ENCODE data around the gene MSH3. TPM values are rescaled to one million over a fixed set of nuclear protein-coding genes. Genes with fewer than 3 reads are reported as not detected.

Gene MSH3
- total RNA-seq, 1 experiment from 2014 or later = 12.9 TPM

DNA sequence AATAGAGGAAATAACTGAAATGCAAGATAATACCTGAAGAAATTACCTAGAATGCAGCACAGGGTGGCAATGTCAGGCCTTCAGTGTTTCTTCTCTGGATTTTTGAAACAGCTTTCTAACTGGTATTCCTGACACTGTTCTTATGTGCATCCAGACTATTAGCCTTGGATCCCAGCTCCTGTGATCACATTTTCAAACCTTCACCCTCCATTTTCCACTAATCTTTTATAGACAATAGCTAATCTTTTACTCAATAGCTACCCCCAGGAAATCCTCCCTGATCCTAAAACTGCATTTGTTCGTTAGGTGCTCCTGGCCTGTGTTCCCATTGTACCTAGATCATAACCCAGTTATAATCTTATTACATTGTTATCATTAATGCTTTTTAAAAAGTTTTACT is 101.8 kb downstream of the MSH3 start:
- Histone ChIP-seq H3K36me3 (no peaks in the 10 kb centered on the region), H3K27me3 (replicated peaks) (no peaks in the 10 kb centered on the region), H3K27ac (no peak overlapping the region), H3K4me3 (no peak overlapping the region), H3K9me3 (replicated peaks) (no peaks in the 10 kb centered on the region), H3K4me1 (replicated peaks) (peaks cover 14% of the 10 kb centered on the region)
- no peak for DNase-seq (ENCODE audit: low read depth in 1 of 2, low spot score in 2 of 2)

DNA sequence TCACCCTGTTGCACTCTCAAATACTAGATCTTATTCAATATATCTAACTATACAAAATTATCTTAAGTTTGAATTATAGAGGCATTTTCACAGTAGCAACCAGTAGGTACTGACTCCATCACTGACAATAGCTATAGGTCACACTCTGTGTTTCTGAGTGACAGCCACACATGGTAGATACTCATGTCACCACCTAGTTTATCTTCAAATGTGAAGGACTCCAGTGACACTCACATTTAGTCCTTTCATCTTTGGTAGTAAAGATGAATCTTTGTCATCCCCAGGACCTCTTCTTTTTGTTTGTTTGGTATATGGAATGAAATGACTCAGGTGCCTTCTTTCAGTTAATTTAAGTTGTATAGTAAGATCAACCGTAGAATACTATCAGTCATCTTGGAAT is 102.8 kb downstream of the MSH3 start:
- H3K27me3 ChIP-seq (replicated peaks) = no peaks in the 10 kb centered on the region
- H3K36me3 ChIP-seq = no peaks in the 10 kb centered on the region
- H3K9me3 ChIP-seq (replicated peaks) = no peaks in the 10 kb centered on the region
- H3K4me3 ChIP-seq = no peak overlapping the region
- peaks cover 14% of the 10 kb centered on the region for H3K4me1 ChIP-seq (replicated peaks)
- DNase-seq (ENCODE audit: low read depth in 1 of 2, low spot score in 2 of 2) = no peak
- no peak overlapping the region for H3K27ac ChIP-seq

DNA sequence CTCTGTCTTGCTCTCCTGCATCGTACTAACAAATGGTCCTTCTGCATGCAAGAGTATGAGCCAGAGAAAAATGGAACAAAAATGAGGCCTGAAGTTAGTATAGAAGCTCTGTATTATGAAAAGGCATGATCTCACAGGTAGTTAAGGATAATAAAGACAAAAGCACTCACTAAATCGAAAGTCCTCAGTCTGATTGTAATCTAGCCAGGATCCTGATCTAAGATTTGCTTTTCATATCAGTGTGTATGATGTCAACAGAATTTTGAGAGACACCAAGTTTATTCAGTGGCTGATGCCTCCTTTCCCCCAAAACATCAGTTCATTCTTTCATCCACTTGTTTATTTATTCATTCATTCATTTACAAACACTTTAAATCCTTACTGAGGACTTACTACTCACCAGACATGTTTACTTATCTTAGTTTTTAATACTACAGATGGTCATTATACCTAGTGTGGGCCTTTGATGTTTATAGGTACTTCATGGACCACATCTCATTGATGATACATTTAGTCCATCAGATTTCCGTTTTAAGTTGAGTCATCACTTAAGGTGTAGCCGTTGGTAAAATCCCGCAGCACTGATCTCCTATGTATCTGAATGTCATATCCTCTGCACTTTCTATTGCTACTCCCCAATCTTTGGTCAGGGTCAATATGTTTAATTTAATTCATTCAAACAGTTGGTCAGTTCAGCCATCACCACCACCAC is 105.6 kb downstream of the MSH3 start:
- Histone ChIP-seq H3K9me3 (replicated peaks) (no peaks in the 10 kb centered on the region), H3K4me1 (replicated peaks) (peaks cover 13% of the 10 kb centered on the region), H3K36me3 (0 out of 2 replicates have a peak, but pooled peaks cover 3% of the 10 kb centered on the region), H3K27me3 (replicated peaks) (no peaks in the 10 kb centered on the region), H3K27ac (no peak overlapping the region), H3K4me3 (no peak overlapping the region)
- no peak for DNase-seq (ENCODE audit: low read depth in 1 of 2, low spot score in 2 of 2)

DNA sequence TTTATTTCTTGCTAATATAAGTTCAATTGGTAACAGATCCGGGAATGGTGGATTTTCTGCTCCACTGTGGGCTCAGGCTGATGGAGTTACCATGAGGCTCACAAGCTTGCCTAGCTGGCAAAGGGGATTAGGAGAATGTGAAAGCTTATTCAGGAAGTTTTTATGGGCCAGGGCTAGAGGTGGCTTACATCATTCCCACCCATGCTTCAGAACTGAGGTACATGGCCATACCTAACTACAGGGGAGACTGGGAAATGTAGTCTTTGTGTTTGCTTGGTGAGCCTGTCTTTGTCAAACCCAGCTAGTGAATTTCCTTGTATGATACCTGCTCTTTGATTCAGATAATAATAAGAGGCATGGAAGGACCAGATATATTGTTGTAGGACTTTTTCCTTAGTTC is 106.2 kb downstream of the MSH3 start:
- no peaks in the 10 kb centered on the region for H3K27me3 ChIP-seq (replicated peaks)
- H3K27ac ChIP-seq = no peak overlapping the region
- no peak overlapping the region for H3K4me3 ChIP-seq
- H3K9me3 ChIP-seq (replicated peaks) = no peaks in the 10 kb centered on the region
- H3K4me1 ChIP-seq (replicated peaks) = peaks cover 6% of the 10 kb centered on the region
- H3K36me3 ChIP-seq = 0 out of 2 replicates have a peak, but pooled peaks cover 3% of the 10 kb centered on the region
- DNase-seq (ENCODE audit: low read depth in 1 of 2, low spot score in 2 of 2) = no peak

DNA sequence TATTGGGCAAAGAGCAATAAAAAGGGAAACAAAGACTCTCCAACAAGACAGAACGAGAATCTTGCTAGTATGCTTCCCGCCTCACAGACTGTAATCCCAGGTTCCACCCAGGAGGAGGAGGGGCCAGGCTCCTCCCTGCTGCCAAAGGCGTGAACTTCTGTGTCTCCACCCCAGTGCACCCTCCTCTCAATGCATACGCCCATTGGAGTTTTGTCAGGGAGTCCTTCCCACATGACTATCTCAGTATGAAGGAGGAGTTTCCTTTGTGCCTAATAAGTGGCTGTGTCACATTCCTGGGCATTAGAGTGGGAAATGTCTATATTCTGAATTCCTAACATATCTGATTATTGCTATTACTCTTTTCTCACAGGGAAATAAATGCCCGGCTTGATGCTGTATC is 106.7 kb downstream of the MSH3 start:
- Histone ChIP-seq H3K27me3 (replicated peaks) (no peaks in the 10 kb centered on the region), H3K4me1 (replicated peaks) (peaks cover 3% of the 10 kb centered on the region; the same call in 1 of the 2 replicates), H3K36me3 (0 out of 2 replicates have a peak, but pooled peaks cover 3% of the 10 kb centered on the region), H3K4me3 (no peak overlapping the region), H3K9me3 (replicated peaks) (no peaks in the 10 kb centered on the region), H3K27ac (no peak overlapping the region)
- no peak for DNase-seq (ENCODE audit: low read depth in 1 of 2, low spot score in 2 of 2)

DNA sequence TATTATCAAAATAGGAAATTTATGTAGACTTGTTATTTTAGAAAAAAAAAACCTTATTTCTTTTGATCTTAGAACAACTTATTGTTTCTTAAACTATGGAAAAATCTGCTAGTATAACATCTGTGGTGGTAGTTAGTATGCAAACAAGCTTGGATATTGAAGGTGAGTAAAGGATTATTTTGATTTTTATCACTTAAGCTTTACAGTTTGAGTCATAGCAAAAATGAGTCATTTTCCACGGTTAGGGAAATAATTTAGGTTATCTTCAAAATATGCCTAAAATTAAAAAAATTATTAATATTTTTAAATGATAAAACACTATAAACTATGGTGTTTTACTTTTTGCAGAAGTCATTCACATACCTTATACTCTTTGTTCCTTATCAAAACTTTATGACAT is 107.5 kb downstream of the MSH3 start:
- Histone ChIP-seq H3K27ac (no peak overlapping the region), H3K4me1 (replicated peaks) (no peaks in the 10 kb centered on the region), H3K27me3 (replicated peaks) (no peaks in the 10 kb centered on the region), H3K4me3 (no peak overlapping the region), H3K9me3 (replicated peaks) (no peaks in the 10 kb centered on the region), H3K36me3 (0 out of 2 replicates have a peak, but pooled peaks cover 3% of the 10 kb centered on the region)
- DNase-seq (ENCODE audit: low read depth in 1 of 2, low spot score in 2 of 2) = no peak

DNA sequence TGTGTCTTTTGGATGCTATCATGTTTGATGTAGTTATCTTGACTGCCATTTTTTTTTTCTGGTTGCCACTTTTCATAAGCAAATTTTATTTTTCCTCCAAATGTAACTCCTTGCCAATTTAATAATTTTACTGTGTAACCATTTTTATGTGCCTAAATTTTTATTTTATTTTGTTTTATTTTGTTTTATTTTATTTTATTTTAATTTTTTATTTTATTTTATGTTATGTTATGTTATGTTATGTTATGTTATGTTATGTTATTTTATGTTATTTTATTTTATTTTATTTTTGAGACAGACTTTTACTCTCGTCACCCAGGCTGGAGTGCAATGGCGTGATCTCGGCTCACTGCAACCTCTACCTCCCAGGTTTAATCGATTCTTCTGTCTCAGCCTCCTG is 108.1 kb downstream of the MSH3 start:
- Histone ChIP-seq H3K27ac (no peak overlapping the region), H3K4me1 (replicated peaks) (no peaks in the 10 kb centered on the region), H3K9me3 (replicated peaks) (no peaks in the 10 kb centered on the region), H3K4me3 (no peak overlapping the region), H3K36me3 (0 out of 2 replicates have a peak, but pooled peaks cover 3% of the 10 kb centered on the region), H3K27me3 (replicated peaks) (no peaks in the 10 kb centered on the region)
- DNase-seq (ENCODE audit: low read depth in 1 of 2, low spot score in 2 of 2) = no peak

DNA sequence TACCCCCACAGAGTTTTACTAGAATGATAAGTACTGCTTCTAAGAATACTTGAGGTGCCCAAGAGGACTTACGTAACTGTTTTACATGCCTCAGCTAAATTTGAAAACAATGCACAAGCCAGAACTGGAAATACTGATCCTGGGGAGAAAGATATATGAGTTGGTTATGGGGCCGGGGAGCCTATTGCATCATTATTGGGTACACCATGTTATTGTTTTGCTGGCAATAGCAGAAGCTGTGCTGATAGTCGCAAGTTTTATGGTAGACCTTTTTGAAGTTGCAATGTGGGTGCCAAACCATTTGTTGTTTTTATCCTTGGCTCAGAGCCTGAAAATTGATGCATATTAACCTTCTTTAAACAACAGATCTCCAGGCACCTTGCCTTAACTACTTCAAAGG is 108.8 kb downstream of the MSH3 start:
- Histone ChIP-seq H3K27me3 (replicated peaks) (no peaks in the 10 kb centered on the region), H3K4me3 (no peak overlapping the region), H3K4me1 (replicated peaks) (no peaks in the 10 kb centered on the region), H3K36me3 (0 out of 2 replicates have a peak, but pooled peaks cover 3% of the 10 kb centered on the region), H3K27ac (no peak overlapping the region), H3K9me3 (replicated peaks) (no peaks in the 10 kb centered on the region)
- DNase-seq (ENCODE audit: low read depth in 1 of 2, low spot score in 2 of 2) = no peak

DNA sequence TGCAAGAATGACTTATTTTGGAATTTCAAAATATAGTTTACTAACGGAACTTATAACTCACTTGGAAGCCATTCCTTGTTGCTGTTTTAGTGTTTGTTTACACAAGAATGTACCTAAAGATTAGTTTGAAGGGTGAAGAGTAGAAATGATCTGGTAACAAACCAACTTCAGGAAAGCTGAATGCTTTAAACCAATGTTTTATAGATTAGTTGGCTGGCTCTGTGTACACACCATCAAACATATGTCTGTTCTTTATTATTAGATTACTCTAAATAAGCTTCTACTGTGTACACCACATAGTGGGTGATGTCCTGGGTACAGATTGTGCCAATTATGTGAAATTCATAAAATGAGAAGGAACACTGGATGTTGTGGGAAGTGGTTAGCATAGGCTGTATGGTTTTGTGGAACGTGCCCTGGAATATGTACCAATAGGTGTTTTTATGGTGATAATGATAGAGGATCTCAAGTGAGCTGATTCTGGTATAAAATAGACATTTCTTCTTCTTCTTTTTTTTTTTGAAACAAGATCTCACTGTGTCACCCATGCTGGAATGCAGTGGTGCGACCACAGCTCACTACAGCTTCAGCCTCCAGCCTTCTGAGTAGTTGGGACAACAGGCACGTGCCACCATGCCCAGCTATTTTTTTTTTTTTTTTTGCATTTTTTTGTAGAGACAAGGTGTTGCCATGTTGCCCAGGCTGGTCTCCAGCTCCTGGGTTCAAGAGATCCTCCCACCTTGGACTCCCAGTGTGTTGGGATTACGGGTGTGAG is 109.6 kb downstream of the MSH3 start:
- H3K27ac ChIP-seq = no peak overlapping the region
- DNase-seq (ENCODE audit: low read depth in 1 of 2, low spot score in 2 of 2) = no peak
- no peaks in the 10 kb centered on the region for H3K27me3 ChIP-seq (replicated peaks)
- no peak overlapping the region for H3K4me3 ChIP-seq
- H3K4me1 ChIP-seq (replicated peaks) = no peaks in the 10 kb centered on the region
- 0 out of 2 replicates have a peak, but pooled peaks cover 3% of the 10 kb centered on the region for H3K36me3 ChIP-seq
- no peaks in the 10 kb centered on the region for H3K9me3 ChIP-seq (replicated peaks)

DNA sequence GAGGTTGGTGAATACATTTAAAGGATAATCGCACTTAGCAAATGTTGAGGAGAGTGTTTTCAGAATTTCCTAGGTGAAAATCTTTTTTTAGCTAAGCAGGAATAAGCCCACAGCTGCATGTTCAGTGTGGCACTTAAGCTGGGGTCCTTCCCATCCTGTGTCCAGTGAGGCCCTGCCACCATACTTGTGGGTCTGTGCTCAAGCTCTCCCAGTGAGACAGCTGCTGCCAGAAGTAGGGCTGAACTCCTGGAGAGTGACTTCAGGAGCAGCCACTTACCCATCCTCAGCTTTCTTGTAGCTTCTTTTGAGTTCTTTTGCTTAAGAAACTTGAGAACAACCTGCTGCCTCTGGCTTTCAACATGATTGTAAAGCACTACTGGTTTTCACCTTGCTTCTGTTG is 110.3 kb downstream of the MSH3 start:
- DNase-seq (ENCODE audit: low read depth in 1 of 2, low spot score in 2 of 2) = no peak
- no peaks in the 10 kb centered on the region for H3K4me1 ChIP-seq (replicated peaks)
- no peaks in the 10 kb centered on the region for H3K9me3 ChIP-seq (replicated peaks)
- no peaks in the 10 kb centered on the region for H3K27me3 ChIP-seq (replicated peaks)
- no peak overlapping the region for H3K4me3 ChIP-seq
- H3K27ac ChIP-seq = no peak overlapping the region
- 0 out of 2 replicates have a peak, but pooled peaks cover 3% of the 10 kb centered on the region for H3K36me3 ChIP-seq

DNA sequence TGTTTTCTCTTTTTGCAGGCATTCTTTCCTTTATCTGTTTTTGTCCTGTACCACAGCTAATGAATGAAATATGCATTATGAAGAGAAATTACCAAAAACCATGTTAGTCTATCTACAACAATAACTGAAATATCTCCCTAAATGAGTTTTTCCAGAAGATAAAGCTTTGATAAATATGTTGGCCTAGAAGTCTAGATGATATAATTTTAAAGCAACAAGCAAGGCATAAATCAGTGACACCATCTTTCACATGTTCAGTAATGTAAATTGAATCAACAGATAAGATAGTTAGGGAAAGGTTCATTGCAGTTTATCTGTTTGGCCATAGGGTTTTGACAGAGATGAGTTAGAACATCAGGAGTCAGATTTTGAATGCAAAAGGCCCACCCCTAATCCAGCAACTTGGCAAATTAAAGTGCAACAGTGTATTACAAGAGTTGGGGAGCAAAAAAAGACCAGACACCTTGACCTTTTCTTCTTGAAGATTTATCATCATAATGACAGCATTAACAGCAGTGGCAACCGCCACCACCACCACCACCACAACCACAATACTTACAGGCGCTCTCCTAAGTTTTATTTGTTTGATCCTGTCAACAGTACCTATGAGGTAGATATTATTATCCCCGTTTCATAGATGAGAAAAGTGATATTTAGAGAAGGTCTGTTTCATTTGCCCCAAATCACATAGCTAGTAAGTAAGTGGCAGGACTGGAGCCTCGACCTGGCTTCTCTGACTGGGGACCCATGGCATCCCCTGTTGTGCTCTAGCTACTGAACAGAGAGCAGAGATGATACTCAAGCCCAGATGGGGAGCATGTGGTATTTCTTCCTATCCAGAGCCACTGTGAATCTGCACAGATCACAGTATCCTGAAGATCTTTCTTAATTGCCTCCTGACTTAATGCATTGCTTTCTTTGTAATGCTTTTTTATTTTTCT is 123.2 kb downstream of the MSH3 start:
- H3K27me3 ChIP-seq (replicated peaks) = no peaks in the 10 kb centered on the region
- no peaks in the 10 kb centered on the region for H3K36me3 ChIP-seq
- no peak for DNase-seq (ENCODE audit: low read depth in 1 of 2, low spot score in 2 of 2)
- peaks cover 27% of the 10 kb centered on the region for H3K4me1 ChIP-seq (replicated peaks)
- H3K9me3 ChIP-seq (replicated peaks) = no peaks in the 10 kb centered on the region
- H3K27ac ChIP-seq = no peak overlapping the region
- no peak overlapping the region for H3K4me3 ChIP-seq

DNA sequence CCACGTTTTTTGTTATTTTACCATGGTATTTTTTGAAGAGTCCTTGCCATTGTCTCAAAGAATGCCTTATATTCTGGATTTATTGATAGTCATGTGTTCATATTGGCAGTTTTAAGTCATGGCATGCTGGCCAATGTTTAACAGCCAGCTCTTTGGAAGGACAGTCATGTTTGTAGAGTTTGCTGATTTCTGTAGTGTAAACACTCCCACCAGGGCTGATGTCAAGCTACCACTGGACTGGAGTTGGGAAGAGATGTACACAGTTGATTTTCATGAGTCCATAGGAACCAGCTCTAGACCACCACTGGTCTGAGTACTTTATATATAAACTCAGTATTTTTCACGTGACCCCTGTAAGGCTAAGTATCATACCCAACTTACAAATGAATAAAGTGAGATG is 125.6 kb downstream of the MSH3 start:
- Histone ChIP-seq H3K9me3 (replicated peaks) (no peaks in the 10 kb centered on the region), H3K27ac (peak overlapping the region; percentile 80; the same call in 1 of the 2 replicates), H3K27me3 (replicated peaks) (no peaks in the 10 kb centered on the region), H3K36me3 (0 out of 2 replicates have a peak, but pooled peaks cover 4% of the 10 kb centered on the region), H3K4me3 (no peak overlapping the region), H3K4me1 (replicated peaks) (peaks cover 31% of the 10 kb centered on the region)
- DNase-seq (ENCODE audit: low read depth in 1 of 2, low spot score in 2 of 2) = no peak

DNA sequence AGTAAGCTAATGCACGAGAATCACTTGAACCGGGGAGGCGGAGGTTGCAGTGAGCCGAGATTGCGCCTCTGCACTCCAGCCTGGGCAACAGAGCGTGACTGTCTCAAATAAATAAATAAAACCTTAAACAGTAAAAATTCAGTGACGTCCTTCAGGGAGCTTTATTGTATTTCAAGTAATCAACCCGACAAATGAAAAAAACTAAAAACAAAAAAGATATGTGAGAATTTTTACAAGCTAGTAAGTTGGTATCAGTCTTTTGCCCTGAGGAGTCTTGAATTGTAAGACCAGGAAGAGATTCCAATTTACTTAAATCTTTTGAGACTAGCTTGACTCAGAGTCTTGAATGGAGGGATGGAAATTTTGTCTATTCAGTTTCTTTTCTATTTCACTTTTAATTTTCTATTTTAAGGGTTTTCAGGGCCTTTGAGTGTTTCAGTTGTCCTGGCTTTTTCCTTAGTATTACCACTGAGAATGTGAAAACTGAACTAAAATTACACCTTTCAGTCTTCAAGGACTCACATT is 126.4 kb downstream of the MSH3 start:
- Histone ChIP-seq H3K27me3 (replicated peaks) (no peaks in the 10 kb centered on the region), H3K9me3 (replicated peaks) (no peaks in the 10 kb centered on the region), H3K36me3 (0 out of 2 replicates have a peak, but pooled peaks cover 4% of the 10 kb centered on the region), H3K27ac (peak overlapping the region; percentile 80), H3K4me3 (no peak overlapping the region), H3K4me1 (replicated peaks) (peaks cover 31% of the 10 kb centered on the region)
- peak in 1 of 2 experiments; percentile 58 for DNase-seq (ENCODE audit: low read depth in 1 of 2, low spot score in 2 of 2)

All from SJSA1 (cell line).